Measurements from ENCODE around the gene DLG5. TPM values are rescaled to one million over a fixed set of nuclear protein-coding genes. Genes with fewer than 3 reads are reported as not detected.

Gene DLG5
- total RNA-seq, 1 donor from 2014 or later = 22.2 TPM

DNA sequence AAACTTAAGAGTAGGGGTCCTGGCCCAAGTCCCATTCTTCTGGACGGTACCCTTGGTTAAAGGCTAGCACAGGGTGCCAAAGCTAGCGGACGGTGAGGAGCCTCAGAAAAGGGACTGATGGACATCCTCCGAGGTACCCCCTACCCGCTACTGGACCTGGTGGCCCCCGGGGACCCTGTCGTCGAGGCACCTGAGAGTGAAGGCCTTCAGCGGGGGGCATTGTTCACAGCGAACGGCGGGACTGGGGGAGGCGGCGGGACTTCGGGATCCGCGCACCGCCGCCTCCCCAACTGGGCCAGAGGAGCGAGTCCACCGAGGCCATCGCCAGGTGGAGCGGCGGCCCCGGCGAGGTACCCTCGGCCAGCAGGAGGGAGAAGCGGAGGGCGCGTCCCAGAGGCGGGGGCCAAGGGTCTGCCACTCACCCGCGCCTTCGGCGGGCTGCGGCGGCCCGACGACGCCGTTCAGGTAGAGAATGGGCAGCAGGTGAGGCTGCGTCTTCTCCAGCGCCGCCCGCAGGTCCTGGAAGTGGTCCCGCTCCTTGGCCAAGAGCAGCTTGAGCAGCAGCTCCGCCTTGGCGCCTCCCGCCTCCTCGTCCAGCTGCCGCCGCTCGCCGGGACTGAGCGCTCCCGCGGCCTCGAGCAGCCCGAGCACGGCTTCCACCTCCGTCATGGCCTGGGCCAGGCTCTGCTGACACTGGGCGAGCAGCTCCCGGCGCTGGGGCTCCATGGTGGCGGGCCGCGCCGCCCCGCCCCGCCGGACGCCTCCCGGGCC lies 575 bp downstream of the DLG5 start:
- H3K4me3 Mint-ChIP-seq = peak overlapping the region; percentile 86
- DNase-seq (ENCODE audit: low spot score) = peak; percentile 72
- peak overlapping the region; percentile 38 for H3K9ac ChIP-seq
- H3K36me3 Mint-ChIP-seq = peaks cover 9% of the 10 kb centered on the region
- peaks cover 52% of the 10 kb centered on the region for H3K79me2 ChIP-seq (ENCODE audit: low read depth)
- H3K4me2 ChIP-seq = peak overlapping the region; percentile 87
- H3K27ac Mint-ChIP-seq = peak overlapping the region; percentile 61
- H2AFZ ChIP-seq (replicated peaks) = peak overlapping the region; percentile 79
- peaks cover 47% of the 10 kb centered on the region for H4K20me1 ChIP-seq (ENCODE audit: low read depth)
- H3K4me1 Mint-ChIP-seq = peaks cover 34% of the 10 kb centered on the region
- peaks cover 19% of the 10 kb centered on the region for H3K27me3 ChIP-seq
- no peaks in the 10 kb centered on the region for H3K9me3 ChIP-seq (ENCODE audit: low read depth)
- no peak overlapping the region for H3K27ac ChIP-seq
- peaks cover 6% of the 10 kb centered on the region for H3K27me3 Mint-ChIP-seq (ENCODE audit: insufficient read depth, low read depth)
- H3K9me3 Mint-ChIP-seq = no peaks in the 10 kb centered on the region
- peak overlapping the region; percentile 75 for H3K4me3 ChIP-seq
- H3K4me1 ChIP-seq = peaks cover 23% of the 10 kb centered on the region
- H3F3A ChIP-seq (ENCODE audit: low read depth) = peaks cover 13% of the 10 kb centered on the region
- H3K36me3 ChIP-seq = no peaks in the 10 kb centered on the region
- no peak for TF ChIP-seq EZH2 (IDR thresholded peaks at IDR 0.05)
- no peak for TF ChIP-seq EZH2phosphoT487 (IDR thresholded peaks at IDR 0.05)
- TF ChIP-seq CTCF (IDR thresholded peaks at IDR 0.05) = no peak

- peaks cover 14% of the 10 kb centered on the region for H3K36me3 Mint-ChIP-seq
- DNase-seq (ENCODE audit: low spot score) = no peak
Observed at GRCh38 chr10:77925410-77925794, 1.2 kb downstream of the DLG5 start.

GRCh38 chr10:77922566-77923179 lies 3.9 kb downstream of the DLG5 start:
- peaks cover 3% of the 10 kb centered on the region for H3K9me3 Mint-ChIP-seq
- no peak for DNase-seq (ENCODE audit: low spot score)
- no peak overlapping the region for H3K4me3 ChIP-seq
- TF ChIP-seq CTCF (IDR thresholded peaks at IDR 0.05) (no peak), EZH2phosphoT487 (IDR thresholded peaks at IDR 0.05) (no peak), EZH2 (IDR thresholded peaks at IDR 0.05) (no peak)
- no peak overlapping the region for H3K9ac ChIP-seq
- peaks cover 20% of the 10 kb centered on the region for H3K4me1 ChIP-seq
- no peak overlapping the region for H3K27ac ChIP-seq
- H2AFZ ChIP-seq (replicated peaks) = no peak overlapping the region
- peaks cover 8% of the 10 kb centered on the region for H3K27me3 ChIP-seq
- H3K9me3 ChIP-seq (ENCODE audit: low read depth) = no peaks in the 10 kb centered on the region
- peaks cover 66% of the 10 kb centered on the region for H4K20me1 ChIP-seq (ENCODE audit: low read depth)
- peaks cover 22% of the 10 kb centered on the region for H3K36me3 Mint-ChIP-seq
- H3K4me3 Mint-ChIP-seq = no peak overlapping the region
- H3K36me3 ChIP-seq = no peaks in the 10 kb centered on the region
- peaks cover 44% of the 10 kb centered on the region for H3K4me1 Mint-ChIP-seq
- H3F3A ChIP-seq (ENCODE audit: low read depth) = peaks cover 10% of the 10 kb centered on the region
- peaks cover 85% of the 10 kb centered on the region for H3K79me2 ChIP-seq (ENCODE audit: low read depth)
- no peak overlapping the region for H3K27ac Mint-ChIP-seq
- H3K27me3 Mint-ChIP-seq (ENCODE audit: insufficient read depth, low read depth) = peaks cover under 1% of the 10 kb centered on the region
- no peak overlapping the region for H3K4me2 ChIP-seq

More at GRCh38 chr10:77925410-77925794, 1.2 kb downstream of the DLG5 start:
- H3K9me3 Mint-ChIP-seq = no peaks in the 10 kb centered on the region
- TF ChIP-seq EZH2phosphoT487 (IDR thresholded peaks at IDR 0.05) (no peak), CTCF (IDR thresholded peaks at IDR 0.05) (no peak), EZH2 (IDR thresholded peaks at IDR 0.05) (no peak)
- no peak overlapping the region for H3K27ac ChIP-seq
- peak overlapping the region; percentile 87 for H3K4me2 ChIP-seq
- peak overlapping the region; percentile 86 for H3K4me3 Mint-ChIP-seq
- H3K4me3 ChIP-seq = peak overlapping the region; percentile 75
- H3K79me2 ChIP-seq (ENCODE audit: low read depth) = peaks cover 58% of the 10 kb centered on the region
- H3K9ac ChIP-seq = peak overlapping the region; percentile 38
- H3F3A ChIP-seq (ENCODE audit: low read depth) = peaks cover 13% of the 10 kb centered on the region
- H3K27me3 Mint-ChIP-seq (ENCODE audit: insufficient read depth, low read depth) = peaks cover 6% of the 10 kb centered on the region
- H3K4me1 Mint-ChIP-seq = peaks cover 39% of the 10 kb centered on the region
- H4K20me1 ChIP-seq (ENCODE audit: low read depth) = peaks cover 53% of the 10 kb centered on the region
- H3K9me3 ChIP-seq (ENCODE audit: low read depth) = no peaks in the 10 kb centered on the region
- H3K27me3 ChIP-seq = peaks cover 19% of the 10 kb centered on the region
- no peaks in the 10 kb centered on the region for H3K36me3 ChIP-seq
- peaks cover 23% of the 10 kb centered on the region for H3K4me1 ChIP-seq
- peak overlapping the region; percentile 79 for H2AFZ ChIP-seq (replicated peaks)
- peak overlapping the region; percentile 61 for H3K27ac Mint-ChIP-seq
